Measurements from ENCODE around the gene NAV3. TPM values are rescaled to one million over a fixed set of nuclear protein-coding genes. Genes with fewer than 3 reads are reported as not detected.

NAV3 gene
- total and polyA plus RNA-seq, 7 donors, result 0.47 to 4.2 (median 2.2) TPM

GRCh38 chr12:77888611-77889010 lies 57.9 kb downstream of the NAV3 start:
- intact Hi-C loops (cut with DNase I), result no loop called here
- H3K27ac ChIP-seq, result no peak overlapping the region
- ATAC-seq, result no peak
- no peaks in the 10 kb centered on the region for H3K9me3 ChIP-seq
- no peak for DNase-seq
- no peaks in the 10 kb centered on the region for H3K36me3 ChIP-seq (ENCODE audit: insufficient read depth in 1 of 2, low read depth in 1 of 2)
- no peaks in the 10 kb centered on the region for H3K4me1 ChIP-seq
- WGBS, 3 donors, result 86 to 97% (median 95%) methylated on average over 1 of the region's 1 CpG
- H3K27me3 ChIP-seq (ENCODE audit: insufficient read depth in 3 of 3, low read length in 2 of 3), result no peaks in the 10 kb centered on the region
- no peak for TF ChIP-seq CTCF (IDR thresholded peaks at IDR 0.05)
- no peak overlapping the region for H3K4me3 ChIP-seq

GRCh38 chr12:77891518-77892147 lies 60.9 kb downstream of the NAV3 start:
- Histone ChIP-seq H3K27ac (no peak overlapping the region), H3K27me3 (ENCODE audit: insufficient read depth in 3 of 3, low read length in 2 of 3) (no peaks in the 10 kb centered on the region), H3K4me3 (no peak overlapping the region), H3K9me3 (no peaks in the 10 kb centered on the region), H3K36me3 (ENCODE audit: insufficient read depth in 1 of 2, low read depth in 1 of 2) (no peaks in the 10 kb centered on the region), H3K4me1 (no peaks in the 10 kb centered on the region)
- ATAC-seq, result no peak
- DNase-seq, result no peak
- WGBS, 3 donors, result 24 to 42% (median 26%) methylated on average over 3 of the region's 3 CpGs
- no peak for TF ChIP-seq CTCF (IDR thresholded peaks at IDR 0.05)
- intact Hi-C loops (cut with DNase I), result no loop called here

GRCh38 chr12:77893918-77894317 lies 63.2 kb downstream of the NAV3 start:
- intact Hi-C loops (cut with DNase I), result no loop called here
- Histone ChIP-seq H3K4me1 (no peaks in the 10 kb centered on the region), H3K4me3 (no peak overlapping the region), H3K27me3 (ENCODE audit: insufficient read depth in 3 of 3, low read length in 2 of 3) (no peaks in the 10 kb centered on the region), H3K9me3 (no peaks in the 10 kb centered on the region), H3K27ac (no peak overlapping the region), H3K36me3 (ENCODE audit: insufficient read depth in 1 of 2, low read depth in 1 of 2) (no peaks in the 10 kb centered on the region)
- TF ChIP-seq CTCF (IDR thresholded peaks at IDR 0.05), result no peak
- ATAC-seq (no peak), DNase-seq (no peak)

GRCh38 chr12:77894556-77894955 lies 63.9 kb downstream of the NAV3 start:
- Histone ChIP-seq H3K27ac (no peak overlapping the region), H3K9me3 (no peaks in the 10 kb centered on the region), H3K4me1 (no peaks in the 10 kb centered on the region), H3K27me3 (ENCODE audit: insufficient read depth in 3 of 3, low read length in 2 of 3) (no peaks in the 10 kb centered on the region), H3K4me3 (no peak overlapping the region), H3K36me3 (ENCODE audit: insufficient read depth in 1 of 2, low read depth in 1 of 2) (no peaks in the 10 kb centered on the region)
- DNase-seq (no peak), ATAC-seq (no peak)
- WGBS, 3 donors, result 83 to 95% (median 92%) methylated on average over 2 of the region's 2 CpGs
- intact Hi-C loops (cut with DNase I), result no loop called here
- no peak for TF ChIP-seq CTCF (IDR thresholded peaks at IDR 0.05)

- Histone ChIP-seq H3K27ac (no peak overlapping the region), H3K9me3 (no peaks in the 10 kb centered on the region), H3K27me3 (ENCODE audit: insufficient read depth in 3 of 3, low read length in 2 of 3) (no peaks in the 10 kb centered on the region), H3K4me3 (no peak overlapping the region), H3K36me3 (ENCODE audit: insufficient read depth in 1 of 2, low read depth in 1 of 2) (no peaks in the 10 kb centered on the region), H3K4me1 (no peaks in the 10 kb centered on the region)
- intact Hi-C loops (cut with DNase I), result no loop called here
- no peak for TF ChIP-seq CTCF (IDR thresholded peaks at IDR 0.05)
- no peak for ATAC-seq
- no peak for DNase-seq
These were observed 65.0 kb downstream of the NAV3 start for GRCh38 chr12:77895699-77896098.
